GM19240 (cell line): Measurements from ENCODE around the gene COL7A1.
A peak's percentile ranks its signal among the peaks of the same experiment; 100 is the strongest.

ENCODE experiments used
- DNase-seq: peaks from one replicate; pipeline ENCODE4 v3.0.0; 2011; ENCODE audit warnings: low spot score; ENCODE audit not compliant: insufficient read length

COL7A1 gene

GRCh38 chr3:48595075-48595525 is at the start of gene COL7A1:
Gene COL7A1, minus strand, starts transcription at chr3:48595329. Its CDS starts 170 bp downstream, at chr3:48595159.
- DNase-seq = no peak

GRCh38 chr3:48642605-48643004 is 47.5 kb upstream of the COL7A1 start:
- DNase-seq = no peak

GRCh38 chr3:48641396-48641795 is 46.3 kb upstream of the COL7A1 start:
- no peak for DNase-seq

- no peak for DNase-seq
Measured at GRCh38 chr3:48639944-48640606, 44.9 kb upstream of the COL7A1 start.

GRCh38 chr3:48637305-48637704 is 42.2 kb upstream of the COL7A1 start:
- no peak for DNase-seq

GRCh38 chr3:48636149-48636655 is 41.1 kb upstream of the COL7A1 start:
- no peak for DNase-seq

GRCh38 chr3:48635222-48636021 is 40.3 kb upstream of the COL7A1 start, which contains the start of gene SLC26A6:
Gene SLC26A6, minus strand, starts transcription at chr3:48635461. Its CDS starts 68 bp downstream, at chr3:48635393.
- DNase-seq = peak; percentile 99

GRCh38 chr3:48634661-48635221 is 39.6 kb upstream of the COL7A1 start:
- DNase-seq = peak; percentile 79

- DNase-seq = no peak
Measured at GRCh38 chr3:48633743-48634142, 38.6 kb upstream of the COL7A1 start.

- no peak for DNase-seq
Measured at GRCh38 chr3:48633256-48633655, 38.1 kb upstream of the COL7A1 start.

GRCh38 chr3:48631516-48632448 is 36.7 kb upstream of the COL7A1 start:
- no peak for DNase-seq

GRCh38 chr3:48630833-48631232 is 35.7 kb upstream of the COL7A1 start:
- no peak for DNase-seq

GRCh38 chr3:48630407-48630806 is 35.3 kb upstream of the COL7A1 start:
- DNase-seq = no peak

- DNase-seq = no peak
Measured at GRCh38 chr3:48629894-48630293, 34.8 kb upstream of the COL7A1 start.

- DNase-seq = no peak
Measured at GRCh38 chr3:48628277-48629017, 33.3 kb upstream of the COL7A1 start.

- DNase-seq = no peak
Measured at GRCh38 chr3:48625600-48625999, 30.5 kb upstream of the COL7A1 start.

GRCh38 chr3:48624767-48625166 is 29.6 kb upstream of the COL7A1 start:
- DNase-seq = no peak

- no peak for DNase-seq
Measured at GRCh38 chr3:48623851-48624547, 28.9 kb upstream of the COL7A1 start.

- no peak for DNase-seq
Measured at GRCh38 chr3:48621461-48621869, 26.3 kb upstream of the COL7A1 start, which contains the start of gene TMEM89. Gene TMEM89, minus strand, starts transcription at chr3:48621769. Its CDS starts 13 bp downstream, at chr3:48621756.
